ENCODE measurements around the gene ERICH6B.

DNA sequence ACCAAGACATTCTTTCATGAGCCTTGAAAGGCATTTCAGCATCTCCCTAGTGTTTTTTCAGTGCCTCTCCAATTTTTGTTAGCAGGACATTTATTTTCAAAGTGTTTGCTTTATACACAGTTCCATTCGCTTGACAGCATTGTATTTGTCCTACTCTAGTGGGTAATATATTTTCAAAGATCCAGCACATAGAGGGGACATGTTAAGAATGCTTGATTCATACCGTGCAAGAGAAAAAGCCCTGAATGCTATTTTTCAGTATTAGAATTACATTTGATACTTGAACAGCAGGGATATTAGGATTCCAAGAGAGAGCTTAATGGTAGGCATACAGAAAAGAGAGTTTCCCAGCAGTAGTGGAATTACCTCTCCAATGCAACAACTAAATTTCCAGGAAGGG lies 21.3 kb downstream of the ERICH6B start:
- TF ChIP-seq, protein P1, sequence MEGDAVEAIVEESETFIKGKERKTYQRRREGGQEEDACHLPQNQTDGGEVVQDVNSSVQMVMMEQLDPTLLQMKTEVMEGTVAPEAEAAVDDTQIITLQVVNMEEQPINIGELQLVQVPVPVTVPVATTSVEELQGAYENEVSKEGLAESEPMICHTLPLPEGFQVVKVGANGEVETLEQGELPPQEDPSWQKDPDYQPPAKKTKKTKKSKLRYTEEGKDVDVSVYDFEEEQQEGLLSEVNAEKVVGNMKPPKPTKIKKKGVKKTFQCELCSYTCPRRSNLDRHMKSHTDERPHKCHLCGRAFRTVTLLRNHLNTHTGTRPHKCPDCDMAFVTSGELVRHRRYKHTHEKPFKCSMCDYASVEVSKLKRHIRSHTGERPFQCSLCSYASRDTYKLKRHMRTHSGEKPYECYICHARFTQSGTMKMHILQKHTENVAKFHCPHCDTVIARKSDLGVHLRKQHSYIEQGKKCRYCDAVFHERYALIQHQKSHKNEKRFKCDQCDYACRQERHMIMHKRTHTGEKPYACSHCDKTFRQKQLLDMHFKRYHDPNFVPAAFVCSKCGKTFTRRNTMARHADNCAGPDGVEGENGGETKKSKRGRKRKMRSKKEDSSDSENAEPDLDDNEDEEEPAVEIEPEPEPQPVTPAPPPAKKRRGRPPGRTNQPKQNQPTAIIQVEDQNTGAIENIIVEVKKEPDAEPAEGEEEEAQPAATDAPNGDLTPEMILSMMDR (IDR thresholded peaks at IDR 0.05): no peak
- no peak for TF ChIP-seq POLR2A (IDR thresholded peaks at IDR 0.05)

Measured in testis (tissue), 2 donors.